Measurements from ENCODE around the gene B3GNT8. TPM values are rescaled to one million over a fixed set of nuclear protein-coding genes. Genes with fewer than 3 reads are reported as not detected.

The B3GNT8 gene
- total and polyA plus RNA-seq, 9 of the 15 experiments (the other 6 are each of a cell fraction or from before 2014, with no cell fraction given): 0.11 to 2.9 (median 0.65) TPM; not detected in 2

- TF ChIP-seq, protein P1, sequence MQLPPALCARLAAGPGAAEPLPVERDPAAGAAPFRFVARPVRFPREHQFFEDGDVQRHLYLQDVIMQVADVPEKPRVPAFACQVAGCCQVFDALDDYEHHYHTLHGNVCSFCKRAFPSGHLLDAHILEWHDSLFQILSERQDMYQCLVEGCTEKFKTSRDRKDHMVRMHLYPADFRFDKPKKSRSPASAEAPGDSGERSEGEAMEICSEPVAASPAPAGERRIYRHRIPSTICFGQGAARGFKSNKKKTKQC (CRISPR knock-in tag; IDR thresholded peaks at IDR 0.05): no peak
- TF ChIP-seq ZNF518B (CRISPR knock-in tag; IDR thresholded peaks at IDR 0.05) (no peak), ATF1 (CRISPR knock-in tag; IDR thresholded peaks at IDR 0.05) (no peak), ATF1 (tag; IDR thresholded peaks at IDR 0.05) (peak; percentile 93), NCOR1 (IDR thresholded peaks at IDR 0.05) (no peak), SIN3A (IDR thresholded peaks at IDR 0.05; ENCODE audit: borderline replicate concordance in 2 of 2, control insufficient read depth in 1 of 2, low read depth in 2 of 2, low read length in 2 of 2) (peak in 1 of 2 experiments; percentile 69; a peak in 1 of 4 replicates), LEF1 (IDR thresholded peaks at IDR 0.05) (no peak), CHD2 (IDR thresholded peaks at IDR 0.05; ENCODE audit: low read depth, low read length) (peak; percentile 45; the same call in 1 of the 2 replicates), E2F1 (CRISPR knock-in tag; IDR thresholded peaks at IDR 0.05) (peak; percentile 65; the same call in 1 of the 2 replicates), THRB (CRISPR knock-in tag; conservative IDR thresholded peaks at IDR 0.05) (no peak), ZNF23 (CRISPR knock-in tag; IDR thresholded peaks at IDR 0.05) (no peak), NR2C2 (CRISPR knock-in tag; IDR thresholded peaks at IDR 0.05) (no peak), NR2C2 (tag; IDR thresholded peaks at IDR 0.05) (peak; percentile 75; the same call in 1 of the 2 replicates), ZNF224 (CRISPR knock-in tag; IDR thresholded peaks at IDR 0.05) (no peak), MECOM (CRISPR knock-in tag; IDR thresholded peaks at IDR 0.05) (no peak), CC2D1A (IDR thresholded peaks at IDR 0.05) (no peak), ZNF280A (IDR thresholded peaks at IDR 0.05; ENCODE audit: low read depth, partially characterized antibody) (no peak), ARHGAP35 (IDR thresholded peaks at IDR 0.05; ENCODE audit: partially characterized antibody) (no peak), ZBTB17 (CRISPR knock-in tag; IDR thresholded peaks at IDR 0.05) (no peak), JUND (IDR thresholded peaks at IDR 0.05; ENCODE audit: borderline replicate concordance, low read depth, low read length) (peak; percentile 37; the same call in 1 of the 2 replicates), JUND (tag; IDR thresholded peaks at IDR 0.05; ENCODE audit: borderline replicate concordance, low read depth, low read length) (peak; percentile 37; the same call in 1 of the 3 replicates)
Observed at GRCh38 chr19:41439441-41440222, 12.5 kb upstream of the B3GNT8 start, which contains the start of gene DMAC2 (continued).

Measured in K562 (cell line).